Measurements from ENCODE around the gene ARGFX. TPM values are rescaled to one million over a fixed set of nuclear protein-coding genes. Genes with fewer than 3 reads are reported as not detected.
"Not testable (repeated sequence)": the region's sequence is repeated elsewhere in the genome, so short reads cannot be mapped to it uniquely, and the experiment has no call there.

The ARGFX gene
- not detected for polyA plus RNA-seq (ENCODE audit: insufficient read length in 3 of 3)
- long read RNA-seq, donor 1 = 0 reads
- long read RNA-seq, donor 2 = 0 reads
- long read RNA-seq, donor 3 = 0 reads
- long read RNA-seq, donor 4 = 0 reads
- long read RNA-seq, donor 5 = 0 reads
- long read RNA-seq, donor 6 = 0 reads
- long read RNA-seq, donor 7 = 0 reads
- long read RNA-seq, donor 8 = 0 reads
- long read RNA-seq, donor 9 = 0 reads
- long read RNA-seq, donor 10 = 0 reads
- long read RNA-seq, donor 11 = 0 reads
- long read RNA-seq, donor 12 = 0 reads
- long read RNA-seq, donor 13 = 0 reads
- long read RNA-seq, donor 14 = 0 reads
- long read RNA-seq, donor 15 = 0 reads
- long read RNA-seq, donor 16 = 0 reads

DNA sequence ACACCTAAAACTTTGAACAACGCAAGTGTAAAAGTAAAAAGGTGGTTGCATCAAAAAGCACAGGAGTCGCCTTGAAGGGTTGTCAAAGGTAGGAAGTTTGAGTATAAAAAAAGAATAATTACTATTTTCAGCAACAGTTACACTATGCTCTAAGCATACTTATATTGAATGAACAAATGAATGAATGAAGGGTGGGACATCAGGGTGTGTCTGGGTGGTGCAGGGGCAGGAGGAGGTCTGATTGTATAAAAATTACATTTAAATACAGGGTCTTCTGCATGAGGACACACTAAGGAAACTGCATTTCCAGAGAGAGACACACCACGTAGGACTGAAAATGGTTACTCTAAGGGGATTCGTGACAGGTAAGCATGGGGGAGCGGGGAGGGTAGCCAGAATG is at the start of gene ARGFX:
Gene ARGFX (plus strand): TSS at position 301 of the 400 bp plus-strand sequence. CDS start 2,765 bp downstream, outside the sequence.
- DNase-seq (ENCODE audit: extremely low read depth in 1 of 11, low read depth in 9 of 11, low spot score in 4 of 11) = no peak

DNA sequence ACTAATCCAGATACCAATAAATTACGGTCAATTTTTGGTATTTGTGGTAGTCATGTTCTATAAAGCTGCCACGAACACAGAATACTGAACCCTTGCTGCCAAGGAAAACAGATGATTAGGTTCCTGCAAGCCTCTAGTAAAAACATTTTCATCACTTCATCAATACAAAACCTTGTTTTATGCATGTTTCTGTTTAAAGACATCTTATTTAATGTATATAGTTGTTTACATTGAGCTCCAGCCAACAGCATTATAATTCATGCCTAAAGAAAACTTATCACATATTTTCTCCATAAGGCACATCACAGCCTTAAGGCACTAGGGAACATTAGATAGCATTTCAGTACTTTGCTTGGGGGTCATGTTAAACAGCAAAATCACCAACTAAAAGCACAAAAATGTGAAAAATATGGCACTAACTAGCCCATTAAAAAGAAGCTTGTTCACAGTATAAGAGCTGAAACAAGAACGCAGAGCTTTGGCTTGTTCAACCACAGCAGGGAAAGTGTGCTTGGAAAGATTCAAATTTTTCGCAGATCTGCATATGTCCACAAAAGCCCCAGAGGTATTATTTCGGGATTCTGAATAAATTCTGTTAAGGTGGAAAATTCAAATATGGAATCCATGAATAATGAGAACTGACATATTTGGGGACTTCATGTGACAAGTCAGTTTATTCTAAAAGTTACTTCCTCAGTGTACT is 49.6 kb upstream of the ARGFX start:
- DNase-seq (ENCODE audit: extremely low read depth in 1 of 11, low read depth in 9 of 11, low spot score in 4 of 11) = no peak

DNA sequence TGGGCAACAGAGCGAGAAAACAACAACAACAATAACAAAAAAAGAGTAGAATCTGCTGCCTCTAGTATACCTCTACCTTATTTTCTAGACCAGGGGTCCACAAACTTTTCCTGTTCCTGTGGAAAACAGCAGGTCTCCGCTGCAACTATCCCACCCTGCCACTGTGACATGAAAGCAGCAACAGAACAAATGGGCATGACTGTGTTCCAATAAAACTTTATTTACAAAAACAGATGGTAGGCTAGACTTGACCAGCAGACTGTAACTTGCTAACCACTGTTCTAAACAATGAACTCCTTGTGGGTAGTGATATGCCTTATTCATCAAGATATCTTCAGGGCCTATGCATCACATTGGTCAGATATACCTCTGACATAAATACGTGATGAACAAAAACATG is 47.2 kb upstream of the ARGFX start:
- no peak for DNase-seq (ENCODE audit: extremely low read depth in 1 of 11, low read depth in 9 of 11, low spot score in 4 of 11)

GRCh38 chr3:121529308-121529707 is 38.4 kb upstream of the ARGFX start:
- DNase-seq (ENCODE audit: extremely low read depth in 1 of 11, low read depth in 9 of 11, low spot score in 4 of 11) = no peak

- DNase-seq (ENCODE audit: extremely low read depth in 1 of 11, low read depth in 9 of 11, low spot score in 4 of 11) = no peak
These were observed 36.5 kb upstream of the ARGFX start for GRCh38 chr3:121531269-121531668.

GRCh38 chr3:121542924-121543323 is 24.8 kb upstream of the ARGFX start:
- no peak for DNase-seq (ENCODE audit: extremely low read depth in 1 of 11, low read depth in 9 of 11, low spot score in 4 of 11)

DNA sequence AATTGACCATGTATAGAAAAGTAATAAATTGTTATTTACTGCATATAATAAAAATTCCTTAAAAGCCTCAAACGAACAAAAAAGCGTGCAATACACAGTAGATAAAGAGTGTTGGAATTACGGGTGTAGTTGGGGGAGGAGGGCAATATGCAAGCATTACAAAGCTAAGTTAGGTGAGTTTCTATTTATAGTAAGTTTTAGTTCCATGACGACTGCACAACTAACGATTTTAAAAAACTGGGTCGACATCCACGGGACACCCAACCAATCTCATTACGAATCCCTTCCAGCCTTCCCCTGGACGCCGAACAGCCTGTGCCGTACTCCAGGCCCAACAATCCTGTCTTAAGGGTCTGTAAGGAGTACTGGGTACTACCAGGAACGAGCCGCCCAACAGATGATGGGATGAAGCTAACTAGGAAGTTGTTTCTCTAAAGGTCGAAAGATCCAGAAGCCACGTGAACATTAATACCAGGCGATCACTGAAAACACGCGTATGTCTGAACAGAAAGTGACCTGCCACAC is 22.6 kb upstream of the ARGFX start:
- no peak for DNase-seq (ENCODE audit: extremely low read depth in 1 of 11, low read depth in 9 of 11, low spot score in 4 of 11)

- DNase-seq (ENCODE audit: extremely low read depth in 1 of 11, low read depth in 9 of 11, low spot score in 4 of 11) = peak; percentile 79 to 95 (median 88)
These were observed 21.9 kb upstream of the ARGFX start, which contains the start of gene POLQ for GRCh38 chr3:121545574-121546455. TSS of gene POLQ (minus strand) at chr3:121545988. CDS start at chr3:121545877, 111 bp downstream.

GRCh38 chr3:121552379-121552778 is 15.4 kb upstream of the ARGFX start:
- DNase-seq (ENCODE audit: extremely low read depth in 1 of 11, low read depth in 9 of 11, low spot score in 4 of 11) = peak in 1 of 11 donors; percentile 7

- DNase-seq (ENCODE audit: extremely low read depth in 1 of 11, low read depth in 9 of 11, low spot score in 4 of 11) = no peak
These were observed 15.0 kb upstream of the ARGFX start for GRCh38 chr3:121552797-121553196.

- DNase-seq (ENCODE audit: extremely low read depth in 1 of 11, low read depth in 9 of 11, low spot score in 4 of 11) = no peak
These were observed 10.3 kb upstream of the ARGFX start for GRCh38 chr3:121557426-121557934.

GRCh38 chr3:121562148-121562547 is 5.6 kb upstream of the ARGFX start:
- DNase-seq (ENCODE audit: extremely low read depth in 1 of 11, low read depth in 9 of 11, low spot score in 4 of 11) = no peak

GRCh38 chr3:121566773-121567172 is 976 bp upstream of the ARGFX start:
- DNase-seq (ENCODE audit: extremely low read depth in 1 of 11, low read depth in 9 of 11, low spot score in 4 of 11) = no peak

GRCh38 chr3:121574449-121574848 is 6.7 kb downstream of the ARGFX start:
- DNase-seq (ENCODE audit: extremely low read depth in 1 of 11, low read depth in 9 of 11, low spot score in 4 of 11) = no peak

GRCh38 chr3:121581691-121582090 is 13.9 kb downstream of the ARGFX start:
- DNase-seq (ENCODE audit: extremely low read depth in 1 of 11, low read depth in 9 of 11, low spot score in 4 of 11) = no peak

DNA sequence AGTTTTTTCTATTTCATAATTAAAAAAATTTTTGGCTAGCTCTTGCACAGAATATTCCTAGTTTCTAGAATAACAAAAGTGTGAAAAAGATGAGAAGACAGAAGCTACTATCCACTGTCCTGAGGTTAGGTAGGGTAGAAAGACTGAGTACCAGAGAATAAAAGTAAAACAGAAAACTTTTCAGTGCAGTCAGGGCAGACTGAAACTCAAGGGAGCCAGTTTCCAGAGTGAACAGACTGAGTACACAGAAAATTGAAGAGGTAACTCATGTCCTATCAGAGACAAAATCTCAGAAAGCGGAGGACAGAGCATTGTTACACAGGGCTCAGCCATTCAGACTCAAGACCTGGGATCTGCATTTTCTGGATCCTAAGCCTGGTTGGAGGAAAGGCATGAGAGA is 16.7 kb downstream of the ARGFX start:
- no peak for DNase-seq (ENCODE audit: extremely low read depth in 1 of 11, low read depth in 9 of 11, low spot score in 4 of 11)

GRCh38 chr3:121592856-121593702 is 25.3 kb downstream of the ARGFX start, which contains the start of gene FBXO40:
TSS of gene FBXO40 (plus strand) at chr3:121593379. CDS start at chr3:121620576, 27,197 bp downstream.
- peak in 1 of 11 donors; percentile 3 for DNase-seq (ENCODE audit: extremely low read depth in 1 of 11, low read depth in 9 of 11, low spot score in 4 of 11)

GRCh38 chr3:121593806-121594205 is 26.1 kb downstream of the ARGFX start:
- DNase-seq (ENCODE audit: extremely low read depth in 1 of 11, low read depth in 9 of 11, low spot score in 4 of 11) = not testable (repeated sequence)
